Prostate gland (tissue), 2 donors: Measurements from ENCODE around the gene ZNF492.

Experiments used
- CTCF ChIP-seq, 4 experiments: fragments of 200-600 bp in 2 of 4; fragments of 450-650 bp in 2 of 4; sonication (generic) in 2 of 4; IDR thresholded peaks; 1 replicate in 3 of 4; 2 replicates in 1 of 4; pipeline ENCODE4 v1.5.1; 2016 to 2019; ENCODE audit warnings: antibody characterized with exemption in 4 of 4, mild to moderate bottlenecking in 2 of 4, moderate library complexity in 2 of 4
- POLR2A ChIP-seq: fragments of 450-650 bp; IDR thresholded peaks from one replicate; pipeline ENCODE4 v1.6.1; 2016; ENCODE audit warnings: antibody characterized with exemption, mild to moderate bottlenecking

GRCh38 chr19:22595422-22595821 is 38.7 kb upstream of the ZNF492 start:
- TF ChIP-seq CTCF (IDR thresholded peaks at IDR 0.05) (no peak), POLR2A (no peak)
